Hippocampal formation (tissue), 2 donors: Measurements from ENCODE around the gene LOXL1.
A peak's percentile ranks its signal among the peaks of the same experiment; 100 is the strongest.

Source experiments
- DNase-seq, 2 donors: peaks; one replicate each; lab custom pipeline; 2025; lab: John Stamatoyannopoulos, UW

The LOXL1 gene

GRCh38 chr15:73939138-73939537 is 12.9 kb downstream of the LOXL1 start:
- DNase-seq, result no peak

- DNase-seq, result no peak
Observed at GRCh38 chr15:73940061-73940981, 14.1 kb downstream of the LOXL1 start.

- DNase-seq, result no peak
Observed at GRCh38 chr15:73941044-73941443, 14.8 kb downstream of the LOXL1 start.

- no peak for DNase-seq
Observed at GRCh38 chr15:73941449-73941848, 15.2 kb downstream of the LOXL1 start.

- no peak for DNase-seq
Observed at GRCh38 chr15:73941871-73942635, 15.8 kb downstream of the LOXL1 start.

GRCh38 chr15:73942751-73943270 is 16.5 kb downstream of the LOXL1 start:
- DNase-seq, result no peak

GRCh38 chr15:73944161-73945129 is 18.2 kb downstream of the LOXL1 start:
- no peak for DNase-seq

- DNase-seq, result no peak
Observed at GRCh38 chr15:73945130-73945508, 18.9 kb downstream of the LOXL1 start.

- no peak for DNase-seq
Observed at GRCh38 chr15:73946046-73946721, 19.9 kb downstream of the LOXL1 start.

GRCh38 chr15:73946795-73947370 is 20.6 kb downstream of the LOXL1 start:
- DNase-seq, result no peak

GRCh38 chr15:73947651-73948050 is 21.4 kb downstream of the LOXL1 start:
- DNase-seq, result no peak

GRCh38 chr15:73948396-73948795 is 22.1 kb downstream of the LOXL1 start:
- DNase-seq, result no peak

- no peak for DNase-seq
Observed at GRCh38 chr15:73948982-73949381, 22.7 kb downstream of the LOXL1 start.

- DNase-seq, result no peak
Observed at GRCh38 chr15:73949496-73949895, 23.2 kb downstream of the LOXL1 start.

- no peak for DNase-seq
Observed at GRCh38 chr15:73950479-73950830, 24.2 kb downstream of the LOXL1 start.

GRCh38 chr15:73950831-73951561 is 24.7 kb downstream of the LOXL1 start:
- peak; percentile 77 to 82 for DNase-seq

- DNase-seq, result no peak
Observed at GRCh38 chr15:73951601-73952000, 25.3 kb downstream of the LOXL1 start.

- DNase-seq, result no peak
Observed at GRCh38 chr15:73952171-73952912, 26.1 kb downstream of the LOXL1 start.
